Measurements from ENCODE around the gene GFY. TPM values are rescaled to one million over a fixed set of nuclear protein-coding genes. Genes with fewer than 3 reads are reported as not detected.

GFY gene
- total and polyA plus RNA-seq, 9 of the 15 experiments (the other 6 are each of a cell fraction or from before 2014, with no cell fraction given), result 0.06 to 0.40 (median 0.19) TPM; not detected in 3

- TF ChIP-seq ZNF395 (CRISPR knock-in tag; IDR thresholded peaks at IDR 0.05) (peak; percentile 88), PHF21A (IDR thresholded peaks at IDR 0.05; ENCODE audit: borderline replicate concordance, low read depth) (peak; percentile 58; the same call in 1 of the 2 replicates), MAFF (IDR thresholded peaks at IDR 0.05; ENCODE audit: low read length) (no peak), L3MBTL2 (IDR thresholded peaks at IDR 0.05) (peak; percentile 86), MYBL2 (IDR thresholded peaks at IDR 0.05; ENCODE audit: low read depth) (no peak), MYBL2 (CRISPR knock-in tag; IDR thresholded peaks at IDR 0.05; ENCODE audit: borderline replicate concordance) (no peak), RBM15 (IDR thresholded peaks at IDR 0.05; ENCODE audit: insufficient read depth, low read length) (no peak), HMG20A (CRISPR knock-in tag; conservative IDR thresholded peaks at IDR 0.05) (no peak), CUX1 (CRISPR knock-in tag; IDR thresholded peaks at IDR 0.05) (no peak), NUFIP1 (IDR thresholded peaks at IDR 0.05; ENCODE audit: partially characterized antibody) (no peak), NFE2 (IDR thresholded peaks at IDR 0.05; ENCODE audit: low read depth) (0 out of 2 replicates have a peak, but pooled peaks have one; percentile 2), RBM25 (IDR thresholded peaks at IDR 0.05; ENCODE audit: low read depth, low read length, severe bottlenecking) (no peak), ZNF175 (CRISPR knock-in tag; IDR thresholded peaks at IDR 0.05; ENCODE audit: low read depth) (peak; percentile 90; the same call in 1 of the 2 replicates), OTX1 (CRISPR knock-in tag; IDR thresholded peaks at IDR 0.05) (no peak), ETV6 (IDR thresholded peaks at IDR 0.05; ENCODE audit: borderline replicate concordance in 1 of 2, low read depth in 2 of 2, low read length in 1 of 2) (0 out of 4 replicates have a peak, but pooled peaks of 1 of the 2 experiments have one; percentile 25), ETV6 (CRISPR knock-in tag; IDR thresholded peaks at IDR 0.05; ENCODE audit: borderline replicate concordance) (no peak), NR3C1 (CRISPR knock-in tag; IDR thresholded peaks at IDR 0.05) (no peak), YBX1 (IDR thresholded peaks at IDR 0.05) (no peak), KAT7 (CRISPR knock-in tag; IDR thresholded peaks at IDR 0.05; ENCODE audit: borderline replicate concordance) (no peak), TBL1XR1 (IDR thresholded peaks at IDR 0.05; ENCODE audit: low read length in 2 of 2) (peak in 1 of 2 experiments; percentile 22; a peak in 1 of 4 replicates), STAG1 (CRISPR knock-in tag; IDR thresholded peaks at IDR 0.05; ENCODE audit: borderline replicate concordance) (0 out of 2 replicates have a peak, but pooled peaks have one; percentile 22), EHMT2 (IDR thresholded peaks at IDR 0.05) (no peak), ZSCAN29 (IDR thresholded peaks at IDR 0.05) (no peak), ZSCAN32 (CRISPR knock-in tag; IDR thresholded peaks at IDR 0.05) (no peak), ZNF717 (CRISPR knock-in tag; IDR thresholded peaks at IDR 0.05) (no peak)
These were observed 18.3 kb downstream of the GFY start (continued) for GRCh38 chr19:49443366-49444099.
